NK-92 (cell line): ENCODE data around the gene ZBTB21.
"Not testable (repeated sequence)": the region's sequence is repeated elsewhere in the genome, so short reads cannot be mapped to it uniquely, and the experiment has no call there.

ENCODE experiments used
- DNase-seq: peaks from one replicate; lab custom pipeline; 2025; ENCODE audit not compliant: unreplicated experiment; lab: John Stamatoyannopoulos, UW

ZBTB21 gene

DNA sequence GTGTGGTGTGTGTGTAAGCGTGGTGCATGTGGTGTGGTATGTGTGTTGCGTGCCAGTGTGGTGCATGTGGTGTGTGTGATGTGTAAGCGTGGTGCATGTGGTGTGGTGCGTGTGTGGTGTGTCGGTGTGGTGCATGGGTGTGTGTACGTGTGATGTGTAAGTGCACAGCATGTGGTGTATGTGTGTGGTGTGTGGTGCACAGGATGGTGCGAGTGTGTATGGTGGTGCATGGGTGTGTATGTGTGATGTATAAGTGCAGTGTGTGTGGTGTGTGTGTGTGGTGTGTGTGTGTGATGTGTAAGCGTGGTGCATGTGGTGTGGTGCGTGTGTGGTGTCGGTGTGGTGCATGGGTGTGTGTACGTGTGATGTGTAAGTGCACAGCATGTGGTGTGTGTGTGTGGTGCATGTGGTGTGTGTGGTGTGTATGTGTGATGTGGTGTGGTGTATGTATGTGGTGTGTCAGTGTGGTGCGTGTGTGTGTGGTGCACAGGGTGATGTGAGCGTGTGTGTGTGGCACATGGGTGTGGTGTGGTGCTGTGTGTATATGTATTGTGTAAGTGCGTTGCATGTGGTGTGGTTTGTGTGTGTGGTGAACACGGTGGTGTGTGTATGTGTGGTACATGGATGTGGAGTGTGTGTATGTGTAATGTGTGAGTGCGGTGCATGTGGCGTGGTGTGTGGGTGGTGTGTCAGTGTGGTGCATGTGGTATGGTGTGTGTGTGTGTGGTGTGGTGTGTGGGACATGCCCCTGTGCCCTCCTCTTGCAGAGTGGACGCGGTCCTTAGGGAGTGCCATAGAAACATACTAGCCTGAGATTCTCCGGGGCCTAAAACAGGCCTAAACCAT, 55.3 kb downstream of the ZBTB21 start:
- DNase-seq = no peak

DNA sequence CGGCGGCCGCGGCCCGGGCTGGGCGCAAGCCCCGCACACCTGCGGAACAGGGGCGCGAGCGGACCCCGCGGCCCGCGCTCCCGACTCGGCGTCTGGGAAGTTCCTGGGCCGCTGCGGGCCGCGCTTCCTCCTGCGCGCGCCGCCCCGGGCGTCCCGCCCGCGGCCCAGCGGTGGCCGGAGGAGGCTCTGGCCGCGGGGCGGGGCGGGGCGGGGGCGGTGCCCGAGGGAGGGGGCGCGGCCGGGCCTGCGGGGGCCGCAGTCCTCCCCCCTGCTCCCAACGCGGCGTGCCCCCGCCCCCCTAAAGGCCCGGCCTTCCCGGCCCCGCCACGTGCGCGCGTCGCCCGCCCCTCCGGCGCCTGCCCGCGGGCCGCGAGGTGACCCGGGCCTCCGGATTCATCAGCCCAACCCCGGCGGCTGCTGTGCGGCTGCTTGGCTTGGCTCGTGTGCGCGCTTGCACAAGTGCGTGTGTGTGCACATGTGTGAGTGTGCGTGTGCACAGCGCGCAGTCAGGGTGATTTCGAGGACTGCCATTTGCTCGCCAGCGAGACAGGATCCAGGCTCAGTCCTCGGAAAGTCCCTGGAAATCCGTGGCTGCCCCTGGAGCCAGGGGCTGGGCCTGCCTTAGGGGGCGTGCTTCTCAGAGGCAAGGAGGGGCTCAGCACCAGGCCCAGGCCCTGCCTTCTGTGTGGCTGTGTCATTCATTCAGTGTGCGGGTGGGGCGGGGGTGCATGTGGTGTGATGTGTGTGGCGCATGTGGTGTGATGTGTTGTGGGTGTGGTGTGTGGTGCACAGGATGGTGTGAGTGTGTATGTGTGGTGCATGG, 56.1 kb downstream of the ZBTB21 start, which contains the start of gene C2CD2:
Gene C2CD2 (minus strand): TSS at position 188 of the 823 bp plus-strand sequence. CDS start 370 bp downstream, outside the sequence.
- no peak for DNase-seq

DNA sequence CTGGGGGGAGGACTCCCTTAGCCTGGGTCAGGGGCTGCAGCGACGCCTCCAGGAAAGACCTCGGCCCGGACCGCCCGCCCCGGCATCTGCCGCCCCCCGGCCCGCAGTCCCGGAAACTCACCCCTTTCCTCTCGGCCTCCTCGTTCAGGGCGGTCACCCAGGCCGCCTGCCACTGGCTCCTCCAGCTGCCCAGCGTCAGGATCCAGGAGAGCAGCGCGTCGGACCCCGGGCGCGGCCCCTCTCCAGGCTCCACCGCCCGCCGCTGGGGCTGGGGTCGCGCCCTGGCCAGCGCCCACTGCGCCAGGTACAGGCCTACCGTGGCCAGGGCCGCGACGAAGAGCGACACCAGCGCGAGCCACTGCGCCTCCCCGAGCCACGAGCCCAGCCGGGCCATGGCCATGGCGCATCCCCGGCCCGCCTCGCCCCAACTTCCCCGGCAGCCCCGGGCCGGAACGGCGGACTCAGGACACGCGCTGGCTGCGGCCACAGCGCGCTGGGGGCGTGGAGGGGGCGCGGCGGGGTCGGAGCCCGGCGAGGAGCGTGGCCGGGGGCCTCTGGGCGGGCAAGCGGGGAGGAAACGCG, 56.8 kb downstream of the ZBTB21 start:
- DNase-seq = no peak

DNA sequence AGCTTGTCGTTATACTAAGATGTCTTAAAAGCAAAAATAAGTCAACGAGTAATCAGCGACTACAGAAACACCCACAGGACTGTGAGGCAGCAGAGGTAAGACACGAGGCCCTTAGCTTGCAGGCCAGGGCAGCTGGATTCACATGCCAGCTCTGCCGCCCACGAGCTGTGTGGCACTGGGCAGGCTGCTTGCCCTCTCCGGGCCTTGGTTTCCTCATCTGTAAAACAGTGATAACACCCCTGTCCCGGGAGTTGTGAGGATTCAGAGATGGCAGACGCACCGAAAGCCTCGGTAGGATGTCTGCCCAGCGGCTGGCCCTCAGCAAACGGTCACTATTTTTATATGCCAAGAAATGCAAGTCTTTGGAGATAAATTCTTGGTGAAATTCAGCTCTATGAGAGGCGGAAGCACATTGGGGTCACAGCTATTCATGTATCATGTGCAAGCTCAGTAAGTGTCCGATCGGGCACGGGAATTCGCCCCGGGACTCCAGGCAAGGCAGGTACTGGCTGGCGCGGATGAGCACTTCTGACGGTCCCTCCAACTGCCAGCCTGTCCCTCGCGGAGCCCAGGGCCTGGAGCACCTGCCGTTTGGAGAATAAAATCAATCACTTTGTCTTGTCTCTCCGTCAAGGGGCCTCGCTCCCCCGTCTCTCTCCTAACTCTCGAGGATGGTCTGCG, 57.5 kb downstream of the ZBTB21 start:
- no peak for DNase-seq

DNA sequence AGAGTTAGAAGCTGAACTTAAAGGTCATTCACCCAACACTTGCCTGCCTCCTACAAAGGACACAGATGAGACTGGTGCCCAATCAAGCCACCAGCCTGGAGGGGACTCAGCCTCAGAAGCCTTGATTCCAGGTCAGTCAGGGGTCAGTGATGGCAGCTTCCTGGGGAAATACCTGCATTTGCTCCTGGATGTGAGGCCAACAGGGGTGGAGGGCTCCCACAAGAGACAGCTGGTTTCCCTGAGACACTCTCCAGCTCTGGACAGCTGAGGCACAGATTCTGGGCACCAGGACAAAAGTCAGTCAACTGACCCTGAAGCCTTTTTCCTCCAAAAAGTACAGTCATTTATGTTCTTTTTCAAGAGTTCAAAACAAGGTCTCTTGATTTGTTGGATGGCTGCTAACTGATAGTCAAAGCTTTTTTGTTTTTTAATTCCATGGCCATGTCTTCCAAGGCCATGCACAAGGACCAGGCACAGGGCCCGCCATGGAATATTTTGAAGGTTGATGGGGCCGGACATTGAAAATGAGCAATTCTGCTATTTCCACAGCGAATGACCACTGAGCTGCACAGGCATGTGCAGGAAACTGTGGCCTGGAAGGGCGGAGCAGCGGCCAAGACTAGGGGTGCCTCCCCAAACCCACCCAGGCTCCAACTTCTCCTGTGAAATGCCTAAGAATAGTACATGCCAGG, 58.1 kb downstream of the ZBTB21 start:
- no peak for DNase-seq

DNA sequence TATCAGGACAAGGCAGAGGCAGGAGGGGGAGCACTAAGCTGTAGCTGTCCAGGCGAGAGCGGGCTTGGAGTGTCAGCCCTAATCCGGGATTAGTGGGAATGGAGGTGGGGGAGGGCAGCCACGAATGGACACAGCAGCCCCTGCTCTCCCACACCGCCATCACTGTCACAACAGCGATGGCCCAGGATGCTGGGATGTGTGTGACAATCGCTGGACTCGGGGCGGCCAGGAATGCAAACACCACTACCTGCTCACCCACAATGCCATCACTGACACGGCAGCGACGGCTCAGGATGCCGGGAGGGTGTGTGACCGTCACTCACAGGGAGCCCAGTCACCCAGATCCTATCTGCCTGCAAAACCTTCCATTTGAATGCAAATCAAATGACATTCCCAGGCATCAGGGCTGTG, 59.2 kb downstream of the ZBTB21 start:
- DNase-seq = no peak

DNA sequence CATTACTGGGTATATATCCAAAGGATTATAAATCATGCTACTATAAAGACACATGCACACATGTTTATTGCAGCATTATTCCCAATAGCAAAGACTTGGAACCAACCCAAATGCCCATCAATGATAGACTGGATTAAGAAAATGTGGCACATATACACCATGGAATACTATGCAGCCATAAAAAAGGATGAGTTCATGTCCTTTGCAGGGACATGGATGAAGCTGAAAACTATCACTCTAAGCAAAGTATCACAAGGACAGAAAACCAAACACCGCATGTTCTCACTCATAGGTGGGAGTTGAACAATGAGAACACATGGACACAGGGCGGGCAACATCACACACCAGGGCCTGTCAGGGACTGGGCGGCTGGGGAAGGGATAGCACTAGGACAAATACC, 60.5 kb downstream of the ZBTB21 start:
- not testable (repeated sequence) for DNase-seq

DNA sequence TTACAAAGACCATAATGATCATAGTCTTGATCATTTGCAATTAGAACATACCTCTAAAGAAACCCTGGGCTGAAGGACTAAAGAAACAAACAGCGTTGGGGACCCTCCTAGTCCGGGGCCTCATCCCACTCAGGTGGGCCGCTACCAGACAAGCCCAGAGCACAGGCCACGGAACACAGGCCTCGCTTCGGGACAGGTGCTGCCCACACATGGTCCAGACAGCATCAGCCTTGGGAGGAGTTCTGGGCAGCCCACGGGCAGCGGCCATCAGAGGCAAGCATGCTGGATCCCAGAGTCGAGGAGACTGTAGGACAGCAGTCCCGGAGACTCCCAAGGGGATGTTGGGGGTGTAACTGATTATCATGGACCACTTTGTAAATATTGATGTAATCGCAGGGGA, 61.3 kb downstream of the ZBTB21 start:
- DNase-seq = no peak

DNA sequence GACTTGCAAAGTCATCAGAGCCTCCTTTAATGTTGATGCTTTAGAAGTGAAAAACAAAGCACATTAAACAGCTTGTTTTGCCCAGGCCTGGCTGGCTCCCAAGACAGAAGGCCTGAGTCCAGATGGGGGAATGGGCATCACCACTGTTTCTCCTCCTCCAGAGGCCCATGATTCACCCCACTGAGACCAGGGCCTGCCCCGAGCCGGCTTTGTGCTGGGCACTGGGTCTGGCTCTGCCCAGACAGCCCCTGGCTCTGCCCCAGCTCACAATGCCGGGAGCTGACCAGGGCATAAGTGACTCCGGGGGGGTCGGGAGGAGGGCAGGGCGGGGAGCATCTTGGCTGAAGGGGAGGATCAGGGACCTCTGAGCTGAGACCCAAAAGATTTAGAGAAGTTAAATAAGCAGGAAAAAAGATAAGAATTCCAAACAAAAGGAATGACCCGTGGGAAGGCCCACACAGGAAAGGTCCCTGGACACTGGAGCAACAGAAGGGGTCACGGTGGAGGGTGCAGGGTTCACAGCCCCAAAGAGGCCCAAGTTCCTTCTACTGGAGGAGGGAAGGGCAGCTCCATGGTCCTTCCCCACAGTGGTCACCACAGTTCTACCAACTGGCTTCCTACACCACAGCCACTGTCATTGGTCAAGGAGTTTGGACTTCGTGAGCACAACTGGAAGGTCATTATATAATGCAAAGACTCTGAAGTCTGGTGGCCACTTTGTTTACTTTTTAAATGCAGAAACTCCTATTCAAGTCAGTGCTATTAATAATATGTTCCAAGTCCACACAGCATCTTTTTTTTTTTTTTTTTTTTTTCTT, 61.9 kb downstream of the ZBTB21 start:
- no peak for DNase-seq

DNA sequence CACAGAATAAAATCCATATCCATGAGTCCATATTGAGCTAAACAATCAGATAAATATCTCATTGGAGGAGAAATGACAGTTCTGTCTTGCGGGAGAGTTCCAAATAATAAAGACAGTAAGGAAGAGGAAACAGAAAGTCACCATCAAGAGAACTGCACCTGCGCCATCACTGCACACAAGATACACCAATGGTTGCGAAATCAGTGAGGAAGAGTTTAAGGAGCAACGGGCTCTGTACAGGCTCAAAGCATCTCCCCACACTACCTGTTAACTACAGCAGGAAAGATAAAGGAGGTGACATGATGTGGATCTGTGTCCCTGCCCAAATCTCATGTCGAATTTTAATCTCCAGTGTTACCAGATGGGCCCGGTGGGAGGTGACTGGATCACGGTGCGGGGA, 64.2 kb downstream of the ZBTB21 start:
- DNase-seq = no peak

DNA sequence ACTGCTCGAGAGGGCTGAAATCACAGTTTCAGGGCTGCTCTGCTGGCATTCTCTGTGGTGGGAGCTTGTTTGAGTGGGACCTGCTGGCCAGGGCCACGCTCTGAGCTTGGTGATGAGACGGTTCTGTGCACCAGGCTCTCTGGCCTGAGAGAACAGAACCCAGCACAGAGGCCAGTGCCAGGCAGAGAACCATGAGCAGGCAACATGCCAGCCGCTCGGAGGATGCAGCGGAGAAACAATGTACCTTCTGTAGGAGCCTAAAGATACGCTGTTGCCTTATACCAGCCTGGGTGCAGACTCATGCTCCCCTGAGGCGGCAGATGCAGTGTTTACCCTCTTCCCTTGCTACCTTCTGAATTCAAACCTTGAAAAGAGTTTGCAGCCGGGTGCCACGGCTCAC, 66.3 kb downstream of the ZBTB21 start:
- no peak for DNase-seq

DNA sequence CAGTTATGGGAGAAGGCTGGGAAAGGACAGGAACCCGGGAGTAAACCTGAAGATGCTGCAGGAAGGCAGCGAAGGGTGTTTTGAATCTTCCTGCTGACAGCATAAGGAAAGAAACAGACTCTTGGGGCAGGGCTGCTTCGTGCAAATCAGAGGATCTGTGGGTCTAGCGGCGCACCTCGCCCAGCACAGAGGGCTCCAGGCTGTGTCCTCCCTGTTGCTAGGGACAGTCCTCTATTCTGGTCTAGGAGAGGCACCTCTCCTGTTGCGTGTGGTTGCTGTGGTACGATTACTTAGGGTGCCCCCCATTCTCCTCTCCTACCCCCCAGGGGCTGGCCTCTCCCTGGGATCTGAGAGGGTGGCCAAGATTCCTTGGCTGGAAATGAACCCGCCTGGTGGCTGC, 67.7 kb downstream of the ZBTB21 start:
- DNase-seq = no peak

DNA sequence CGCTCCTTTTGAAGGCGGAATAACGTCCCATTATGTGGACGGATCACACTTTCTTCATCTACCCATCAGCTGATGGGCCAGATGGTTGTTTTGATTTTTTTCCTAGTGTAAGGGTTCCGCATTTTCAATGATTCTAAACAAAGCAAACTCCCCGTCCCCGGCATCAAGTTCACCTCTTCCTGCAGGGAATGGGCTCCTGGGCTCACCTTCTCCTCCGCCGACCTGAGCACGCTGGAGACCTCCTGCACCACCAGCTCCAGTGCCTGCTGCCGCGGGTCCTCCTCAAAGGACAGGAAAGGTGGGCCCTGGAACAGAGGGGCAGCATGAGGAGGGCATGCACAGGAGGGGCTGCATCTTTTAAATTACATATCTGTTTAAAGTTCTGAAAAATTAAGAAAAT, 68.2 kb downstream of the ZBTB21 start:
- no peak for DNase-seq

DNA sequence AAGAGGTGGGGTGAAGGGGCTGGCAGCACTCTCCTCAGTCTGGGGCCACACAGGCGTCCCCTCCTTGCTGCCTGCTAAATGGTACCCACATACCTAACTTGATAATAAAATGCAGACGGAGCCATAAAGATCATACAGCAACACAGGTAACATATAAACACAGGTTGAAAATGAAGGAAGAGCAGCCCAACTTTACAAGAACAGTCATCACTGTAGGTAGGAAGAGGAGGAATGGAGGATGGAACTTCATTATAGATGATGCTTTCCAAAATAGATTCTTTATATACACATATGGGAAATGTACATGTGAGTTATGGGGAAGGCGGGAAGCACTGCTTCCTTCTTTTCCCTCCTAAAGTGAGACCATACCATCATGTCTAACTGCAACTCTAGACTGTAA, 69.7 kb downstream of the ZBTB21 start:
- DNase-seq = no peak

DNA sequence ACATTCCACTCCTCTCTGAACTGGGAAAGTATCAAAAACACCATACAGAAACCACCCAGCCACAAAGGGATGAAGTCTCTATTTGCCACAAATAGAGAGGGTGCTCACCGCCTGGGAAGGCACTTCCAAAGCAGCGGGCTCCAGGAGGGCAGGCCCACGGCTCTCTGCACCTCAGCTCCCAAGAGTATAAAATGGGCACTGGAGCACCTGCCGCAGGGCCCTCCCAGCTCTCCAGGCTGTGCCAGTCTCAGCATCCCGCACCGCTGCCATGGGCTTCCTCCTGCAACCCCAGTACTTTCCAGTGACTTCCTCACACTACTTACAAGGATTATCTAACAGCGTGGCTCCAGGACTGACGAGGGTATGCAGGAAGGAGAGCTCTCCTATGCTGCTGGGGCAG, 70.8 kb downstream of the ZBTB21 start:
- DNase-seq = no peak
